ENCODE measurements around the gene ADTRP.

ADTRP gene

GRCh38 chr6:11772109-11772825 lies 6.3 kb downstream of the ADTRP start:
- DNase-seq: peak; percentile 70

- DNase-seq: peak; percentile 83
Measured at GRCh38 chr6:11771473-11772048, 7.0 kb downstream of the ADTRP start.

GRCh38 chr6:11770546-11771466 lies 7.8 kb downstream of the ADTRP start:
- peak; percentile 97 for DNase-seq

- no peak for DNase-seq
Measured at GRCh38 chr6:11769811-11770545, 8.6 kb downstream of the ADTRP start.

GRCh38 chr6:11769244-11769643 lies 9.4 kb downstream of the ADTRP start:
- no peak for DNase-seq

GRCh38 chr6:11767978-11768756 lies 10.4 kb downstream of the ADTRP start:
- DNase-seq: no peak

GRCh38 chr6:11767458-11767857 lies 11.1 kb downstream of the ADTRP start:
- no peak for DNase-seq

- DNase-seq: no peak
Measured at GRCh38 chr6:11766589-11767450, 11.8 kb downstream of the ADTRP start.

- no peak for DNase-seq
Measured at GRCh38 chr6:11766043-11766442, 12.6 kb downstream of the ADTRP start.

GRCh38 chr6:11764250-11764604 lies 14.4 kb downstream of the ADTRP start:
- no peak for DNase-seq

GRCh38 chr6:11763460-11764249 lies 14.9 kb downstream of the ADTRP start:
- DNase-seq: no peak

GRCh38 chr6:11762794-11763459 lies 15.7 kb downstream of the ADTRP start:
- no peak for DNase-seq

GRCh38 chr6:11761744-11762620 lies 16.6 kb downstream of the ADTRP start:
- DNase-seq: no peak

GRCh38 chr6:11760015-11760473 lies 18.6 kb downstream of the ADTRP start:
- no peak for DNase-seq

GRCh38 chr6:11758878-11759277 lies 19.7 kb downstream of the ADTRP start:
- no peak for DNase-seq

GRCh38 chr6:11756726-11757125 lies 21.9 kb downstream of the ADTRP start:
- DNase-seq: no peak

GRCh38 chr6:11756292-11756691 lies 22.3 kb downstream of the ADTRP start:
- no peak for DNase-seq

- DNase-seq: no peak
Measured at GRCh38 chr6:11755725-11756124, 22.9 kb downstream of the ADTRP start.

Measured in MV-4-11 (cell line).